GM12892 (cell line): Measurements from ENCODE around the gene EPC2.

ENCODE experiments used
- POLR2A ChIP-seq: IDR thresholded peaks from 2 replicates; pipeline ENCODE4 v1.6.1; 2011; ENCODE audit warnings: low read depth, low read length, control low read depth
- POLR2AphosphoS5 ChIP-seq: IDR thresholded peaks from 2 replicates; pipeline ENCODE4 v1.6.1; 2011; ENCODE audit warnings: low read depth, low read length, control low read depth
- TAF1 ChIP-seq: IDR thresholded peaks from 2 replicates; pipeline ENCODE4 v1.6.1; 2011; ENCODE audit warnings: low read depth, mild to moderate bottlenecking, control low read depth, low read length, borderline replicate concordance

DNA sequence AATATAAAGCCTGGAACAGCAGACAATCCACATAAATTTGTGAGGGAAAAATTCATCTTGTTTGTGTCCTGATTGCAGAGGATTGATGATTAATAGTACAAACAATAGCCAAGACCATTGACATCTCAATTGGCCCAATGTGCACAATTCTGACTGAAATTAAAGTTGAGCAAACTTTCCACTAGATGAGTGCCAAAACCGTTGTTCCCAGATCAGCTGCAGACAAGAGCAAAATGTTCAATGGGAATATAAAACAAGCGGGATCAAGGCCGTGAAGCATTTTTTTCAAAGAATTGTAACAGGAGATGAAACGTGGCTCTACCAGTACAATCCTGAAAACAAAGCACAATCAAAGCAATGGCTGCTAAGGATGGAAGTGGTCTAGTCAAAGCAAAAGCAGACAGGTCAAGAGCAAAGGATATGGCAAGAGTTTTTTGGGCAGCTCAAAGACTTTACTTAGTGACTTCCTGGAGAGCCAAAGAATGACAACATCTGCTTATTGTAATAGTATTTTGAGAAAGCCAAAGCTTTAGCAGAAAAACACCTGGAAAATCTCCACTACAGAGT lies 174.6 kb downstream of the EPC2 start:
- no peak for TF ChIP-seq POLR2A
- TF ChIP-seq POLR2AphosphoS5, result no peak
- TF ChIP-seq TAF1, result no peak
